Tibial artery (tissue), 4 donors: ENCODE measurements around the gene POLA2.
A peak's percentile ranks its signal among the peaks of the same experiment; 100 is the strongest.
"Not testable (repeated sequence)": the region's sequence is repeated elsewhere in the genome, so short reads cannot be mapped to it uniquely, and the experiment has no call there.

Source experiments
- DNase-seq, 2 donors: peaks; one replicate each; pipeline ENCODE4 v3.0.0-alpha.2; 2019
- H3K27ac ChIP-seq, 2 donors: fragments of 200-600 bp; sonication (generic) in 1 of 2; 1 replicate in 1 of 2; 2 replicates in 1 of 2; pipeline ENCODE4 v1.5.1; 2018 to 2019; ENCODE audit warnings: mild to moderate bottlenecking in 1 of 2
- H3K27me3 ChIP-seq, 2 donors: fragments of 200-600 bp; sonication (generic) in 1 of 2; one replicate each; pipeline versions ENCODE4 v1.5.1 to v1.6.0; 2016 to 2019
- H3K36me3 ChIP-seq, 3 donors: fragments of 200-600 bp; sonication (generic) in 2 of 3; one replicate each; pipeline ENCODE4 v1.5.1; 2016 to 2019; ENCODE audit warnings: mild to moderate bottlenecking in 2 of 3
- H3K4me1 ChIP-seq, 4 donors: fragments of 200-600 bp; sonication (generic) in 2 of 4; 1 replicate in 3 of 4; 2 replicates in 1 of 4; pipeline ENCODE4 v1.5.1; 2016 to 2019
- H3K4me3 ChIP-seq, 2 donors: fragments of 200-600 bp; sonication (generic) in 1 of 2; 1 replicate in 1 of 2; 2 replicates in 1 of 2; pipeline ENCODE4 v1.5.1; 2018 to 2019; ENCODE audit warnings: mild to moderate bottlenecking in 2 of 2
- H3K9me3 ChIP-seq, 3 donors: fragments of 200-600 bp; sonication (generic) in 1 of 3; one replicate each; pipeline ENCODE4 v1.5.1; 2016 to 2019
- intact Hi-C: fragments of 100-400 bp; cut with DNase I; formaldehyde crosslinking; loops from one replicate; pipeline ENCODE4 v1.15.0; 2023; ENCODE audit warnings: low total_unique reads
- TF ChIP-seq, protein P1 (sequence below), 2 experiments: fragments of 200-600 bp in 1 of 2; fragments of 450-650 bp in 1 of 2; IDR thresholded peaks; one replicate each; pipeline ENCODE4 v1.5.1; 2017 to 2019; ENCODE audit warnings: antibody characterized with exemption in 2 of 2, mild to moderate bottlenecking in 1 of 2, moderate library complexity in 1 of 2

The POLA2 gene

GRCh38 chr11:65260756-65261590, 789 bp upstream of the POLA2 start:
- Histone ChIP-seq H3K4me1 (peaks cover 0 to 16% (median 10%) of the 10 kb centered on the region in 4 donors), H3K9me3 (no peaks in the 10 kb centered on the region), H3K36me3 (no peaks in the 10 kb centered on the region), H3K4me3 (peak overlapping the region; percentile 64 to 67), H3K27me3 (no peaks in the 10 kb centered on the region), H3K27ac (peak overlapping the region; percentile 81 to 85)
- TF ChIP-seq, protein P1, sequence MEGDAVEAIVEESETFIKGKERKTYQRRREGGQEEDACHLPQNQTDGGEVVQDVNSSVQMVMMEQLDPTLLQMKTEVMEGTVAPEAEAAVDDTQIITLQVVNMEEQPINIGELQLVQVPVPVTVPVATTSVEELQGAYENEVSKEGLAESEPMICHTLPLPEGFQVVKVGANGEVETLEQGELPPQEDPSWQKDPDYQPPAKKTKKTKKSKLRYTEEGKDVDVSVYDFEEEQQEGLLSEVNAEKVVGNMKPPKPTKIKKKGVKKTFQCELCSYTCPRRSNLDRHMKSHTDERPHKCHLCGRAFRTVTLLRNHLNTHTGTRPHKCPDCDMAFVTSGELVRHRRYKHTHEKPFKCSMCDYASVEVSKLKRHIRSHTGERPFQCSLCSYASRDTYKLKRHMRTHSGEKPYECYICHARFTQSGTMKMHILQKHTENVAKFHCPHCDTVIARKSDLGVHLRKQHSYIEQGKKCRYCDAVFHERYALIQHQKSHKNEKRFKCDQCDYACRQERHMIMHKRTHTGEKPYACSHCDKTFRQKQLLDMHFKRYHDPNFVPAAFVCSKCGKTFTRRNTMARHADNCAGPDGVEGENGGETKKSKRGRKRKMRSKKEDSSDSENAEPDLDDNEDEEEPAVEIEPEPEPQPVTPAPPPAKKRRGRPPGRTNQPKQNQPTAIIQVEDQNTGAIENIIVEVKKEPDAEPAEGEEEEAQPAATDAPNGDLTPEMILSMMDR (IDR thresholded peaks at IDR 0.05): no peak
- intact Hi-C loops: no loop called here
- no peak for DNase-seq

- intact Hi-C loops: no loop called here
- peaks cover 0 to 16% (median 10%) of the 10 kb centered on the region in 4 donors for H3K4me1 ChIP-seq
- peak; percentile 34 to 79 for DNase-seq
- peaks cover 0 to 5% (median 0%) of the 10 kb centered on the region in 3 donors for H3K36me3 ChIP-seq
- H3K4me3 ChIP-seq: peak overlapping the region; percentile 64 to 67
- no peaks in the 10 kb centered on the region for H3K27me3 ChIP-seq
- TF ChIP-seq, protein P1 (IDR thresholded peaks at IDR 0.05): no peak
- H3K9me3 ChIP-seq: no peaks in the 10 kb centered on the region
- H3K27ac ChIP-seq: peak overlapping the region; percentile 81 to 85
Measured at GRCh38 chr11:65262381-65262680, 569 bp downstream of the POLA2 start.

GRCh38 chr11:65262776-65263175, 1.0 kb downstream of the POLA2 start:
- Histone ChIP-seq H3K4me3 (peak overlapping the region; percentile 64 to 67), H3K27me3 (no peaks in the 10 kb centered on the region), H3K4me1 (peaks cover 0 to 16% (median 10%) of the 10 kb centered on the region in 4 donors), H3K27ac (peak overlapping the region in 1 of 2 donors; percentile 85), H3K9me3 (no peaks in the 10 kb centered on the region), H3K36me3 (peaks cover 0 to 10% (median 0%) of the 10 kb centered on the region in 3 donors)
- TF ChIP-seq, protein P1 (IDR thresholded peaks at IDR 0.05): no peak
- intact Hi-C loops: no loop called here
- DNase-seq: no peak

GRCh38 chr11:65264747-65265146, 3.0 kb downstream of the POLA2 start:
- intact Hi-C loops, H3K27me3 ChIP-seq, H3K9me3 ChIP-seq, DNase-seq, H3K4me3 ChIP-seq, H3K27ac ChIP-seq: not testable (repeated sequence)
- H3K36me3 ChIP-seq: peaks cover 7 to 24% (median 10%) of the 10 kb centered on the region in 3 donors
- H3K4me1 ChIP-seq: peaks cover 0 to 16% (median 10%) of the 10 kb centered on the region in 4 donors

- Histone ChIP-seq H3K4me3 (no peak overlapping the region), H3K27ac (no peak overlapping the region), H3K27me3 (no peaks in the 10 kb centered on the region), H3K36me3 (peaks cover 19 to 38% (median 23%) of the 10 kb centered on the region in 3 donors), H3K9me3 (no peaks in the 10 kb centered on the region), H3K4me1 (peaks cover 0 to 13% (median 8%) of the 10 kb centered on the region in 4 donors)
- no peak for DNase-seq
- TF ChIP-seq, protein P1 (IDR thresholded peaks at IDR 0.05): no peak
- intact Hi-C loops: no loop called here
Measured at GRCh38 chr11:65266210-65266609, 4.4 kb downstream of the POLA2 start.
